Measurements from ENCODE around the gene PMPCA.

PMPCA gene

GRCh38 chr9:136437839-136438547 lies 27.5 kb downstream of the PMPCA start:
- H3K4me1 ChIP-seq (ENCODE audit: control insufficient read depth, insufficient read depth, low read length) = 0 out of 2 replicates have a peak, but pooled peaks cover 2% of the 10 kb centered on the region
- H3K4me3 ChIP-seq (ENCODE audit: low read depth, low read length) = peak overlapping the region; percentile 81
- no peak overlapping the region; the same call in 1 of the 2 replicates for H3K27ac ChIP-seq (ENCODE audit: extremely low read depth, low read depth, low read length)
- peak; percentile 53; the same call in 1 of the 2 replicates for TF ChIP-seq KLF9 (tag by site-specific recombination; IDR thresholded peaks at IDR 0.05; ENCODE audit: low read depth)
- TF ChIP-seq ZNF404 (tag by site-specific recombination; IDR thresholded peaks at IDR 0.05) = no peak
- no peak for TF ChIP-seq ZNF138 (tag by site-specific recombination; IDR thresholded peaks at IDR 0.05; ENCODE audit: borderline replicate concordance)
- no peak for TF ChIP-seq KLF10 (tag by site-specific recombination; IDR thresholded peaks at IDR 0.05)
- no peak for TF ChIP-seq ZFP69B (tag by site-specific recombination; IDR thresholded peaks at IDR 0.05)
- no peak for TF ChIP-seq ZNF626 (tag by site-specific recombination; IDR thresholded peaks at IDR 0.05)
- TF ChIP-seq ZNF571 (tag by site-specific recombination; IDR thresholded peaks at IDR 0.05) = no peak
- no peak for TF ChIP-seq OSR2 (tag by site-specific recombination; IDR thresholded peaks at IDR 0.05)
- peak; percentile 28; the same call in 1 of the 2 replicates for TF ChIP-seq ZNF76 (tag by site-specific recombination; IDR thresholded peaks at IDR 0.05; ENCODE audit: borderline replicate concordance, low read depth)
- TF ChIP-seq PATZ1 (tag by site-specific recombination; IDR thresholded peaks at IDR 0.05) = no peak; the same call in 1 of the 2 replicates
- TF ChIP-seq EGR2 (tag by site-specific recombination; IDR thresholded peaks at IDR 0.05; ENCODE audit: low read depth) = 0 out of 2 replicates have a peak, but pooled peaks have one; percentile 10
- no peak for TF ChIP-seq ZNF19 (tag by site-specific recombination; IDR thresholded peaks at IDR 0.05; ENCODE audit: low read depth)
- TF ChIP-seq ZNF391 (tag by site-specific recombination; IDR thresholded peaks at IDR 0.05; ENCODE audit: borderline replicate concordance, low read depth) = no peak
- TF ChIP-seq ZNF747 (tag by site-specific recombination; IDR thresholded peaks at IDR 0.05) = no peak
- TF ChIP-seq KLF8 (tag by site-specific recombination; IDR thresholded peaks at IDR 0.05) = 0 out of 2 replicates have a peak, but pooled peaks have one; percentile 10
- no peak for TF ChIP-seq ZBTB21 (tag by site-specific recombination; IDR thresholded peaks at IDR 0.05)
- TF ChIP-seq ZNF629 (tag by site-specific recombination; IDR thresholded peaks at IDR 0.05) = peak; percentile 66
- TF ChIP-seq ZNF174 (tag by site-specific recombination; IDR thresholded peaks at IDR 0.05) = no peak
- TF ChIP-seq ZNF112 (tag by site-specific recombination; IDR thresholded peaks at IDR 0.05) = no peak
- no peak for TF ChIP-seq ZSCAN30 (tag by site-specific recombination; IDR thresholded peaks at IDR 0.05)
- peak; percentile 18; the same call in 1 of the 2 replicates for TF ChIP-seq ZFHX2 (tag by site-specific recombination; conservative IDR thresholded peaks at IDR 0.05)
- peak; percentile 58 for TF ChIP-seq KLF1 (tag by site-specific recombination; IDR thresholded peaks at IDR 0.05)
- ChIA-PET CTCF (interaction anchor here (1.0 to 3.9 kb wide), 4 partner anchors 26 to 196 kb away, joined by 4 to 17 read pairs (median 9); no protein-coding TSS in a partner anchor), POLR2A (interaction anchor here (0.8 to 1.7 kb wide), 5 partner anchors 13 to 75 kb away, joined by 3 to 6 read pairs (median 3); no protein-coding TSS in a partner anchor)
- peaks cover 0 to 74% of the 10 kb centered on the region in 2 experiments; a peak in 2 of 3 replicates for H3K36me3 ChIP-seq (ENCODE audit: control insufficient read depth in 2 of 2, insufficient read depth in 1 of 2, low read length in 2 of 2)
- H3K9me3 ChIP-seq (ENCODE audit: control insufficient read depth, insufficient read depth, low read depth, low read length) = no peaks in the 10 kb centered on the region
